GM19193 (cell line): ENCODE measurements around the gene TMEM132C.

Experiments
- POLR2A ChIP-seq: IDR thresholded peaks from 4 replicates; pipeline ENCODE4 v1.6.1; 2011; ENCODE audit not compliant: insufficient read depth, insufficient read length; ENCODE audit errors: extremely low read depth

Gene TMEM132C

DNA sequence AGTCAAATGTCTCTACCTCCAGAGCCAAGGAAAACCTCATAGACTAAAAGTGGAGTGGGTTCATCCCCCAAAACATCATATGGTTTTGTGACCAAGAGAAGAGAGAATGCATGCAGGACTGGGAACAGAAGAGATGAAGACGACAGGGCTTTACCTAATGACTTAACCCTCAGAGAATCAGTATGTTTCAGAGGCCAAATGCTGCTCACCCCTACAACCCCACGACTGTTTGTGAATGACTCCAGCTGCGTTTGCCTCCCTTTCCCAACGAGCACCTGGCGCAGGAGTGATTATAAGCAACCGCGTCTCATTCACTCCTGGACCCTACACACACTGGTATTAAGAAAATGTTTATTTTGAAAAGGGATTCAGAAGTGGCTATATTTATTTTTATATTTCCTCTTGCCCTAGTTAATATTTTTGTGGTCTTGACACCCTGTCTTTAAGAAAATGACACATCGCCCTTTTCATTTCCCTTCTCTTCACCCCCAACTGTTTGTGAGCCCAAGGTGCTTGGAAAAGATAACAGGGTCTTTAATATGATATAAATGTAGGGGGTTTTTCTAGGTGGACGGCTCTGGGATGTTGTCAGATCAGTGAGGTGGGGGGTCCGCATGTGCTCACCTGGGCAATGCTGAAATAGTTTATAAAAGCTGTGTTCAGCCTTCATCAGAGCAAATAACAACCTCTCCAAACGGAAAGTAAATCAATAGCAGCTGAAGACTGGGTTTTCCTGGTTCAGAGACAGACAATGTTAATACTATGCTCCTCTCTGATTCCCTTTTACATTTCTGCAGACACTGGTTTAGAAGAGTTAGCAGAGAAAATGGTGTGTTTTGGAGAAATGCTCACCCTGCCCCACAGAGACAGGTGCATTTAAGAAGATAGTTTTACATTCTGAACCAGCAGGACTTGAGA, 479.1 kb downstream of the TMEM132C start:
- no peak for TF ChIP-seq POLR2A

DNA sequence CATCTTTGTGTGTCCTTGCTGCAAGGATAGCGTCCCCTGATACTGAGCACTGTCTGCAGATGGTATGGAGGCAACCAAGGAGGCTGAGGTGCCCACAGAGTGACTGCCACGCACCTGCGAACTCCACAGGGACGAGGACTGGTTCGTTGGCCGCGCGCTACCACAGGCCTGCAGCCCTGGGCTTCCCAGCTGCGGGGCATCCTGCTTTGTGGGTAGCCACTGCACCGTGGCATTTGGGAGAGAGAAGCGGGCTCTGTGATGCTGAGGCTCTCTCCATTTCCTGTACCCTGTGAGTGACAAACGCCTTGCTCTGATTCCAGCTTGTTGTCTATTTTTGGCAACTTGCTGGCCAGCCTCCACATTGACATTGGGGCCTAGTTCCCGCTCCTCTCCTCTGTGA, 480.5 kb downstream of the TMEM132C start:
- TF ChIP-seq POLR2A, result no peak

DNA sequence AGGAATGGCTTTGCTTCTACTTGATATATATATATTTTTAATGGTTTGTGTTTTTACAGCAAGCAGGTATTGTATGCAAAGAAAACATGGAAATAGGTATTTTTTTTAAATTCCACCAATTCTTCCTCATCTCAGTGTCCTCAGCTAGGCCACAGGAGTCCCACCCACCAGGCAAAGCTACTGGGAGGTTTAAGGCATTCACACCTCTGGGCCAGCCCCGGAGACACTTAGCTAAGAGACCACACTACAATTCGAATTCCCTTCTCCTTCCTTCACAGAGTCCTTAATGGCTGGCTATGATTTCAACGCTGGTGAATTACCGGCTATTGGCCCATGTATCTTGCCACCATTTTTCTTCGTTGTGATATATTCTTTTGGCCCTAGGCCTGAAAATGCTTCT, 485.4 kb downstream of the TMEM132C start:
- no peak for TF ChIP-seq POLR2A

DNA sequence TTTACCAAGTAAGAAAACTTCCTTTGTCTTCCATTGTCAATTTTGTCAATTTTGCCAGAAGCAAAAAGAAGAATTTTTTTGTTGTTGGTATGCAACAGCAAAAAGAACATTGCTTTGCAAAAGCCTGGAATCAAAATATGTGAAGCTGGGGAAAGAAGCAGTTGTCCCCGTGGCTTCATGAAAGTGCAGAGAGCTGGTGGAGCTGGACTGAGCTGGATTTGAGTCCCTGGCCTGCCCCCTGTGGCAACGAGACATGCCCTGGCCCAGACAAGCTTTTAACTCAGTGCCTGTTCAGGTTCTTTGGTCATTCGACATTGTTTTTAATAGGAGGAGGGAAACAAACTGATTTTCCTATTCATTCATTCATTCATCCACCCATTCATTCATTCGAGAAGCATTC, 486.5 kb downstream of the TMEM132C start:
- TF ChIP-seq POLR2A, result no peak

GRCh38 chr12:128754275-128754674, 487.3 kb downstream of the TMEM132C start:
- TF ChIP-seq POLR2A, result no peak

- no peak for TF ChIP-seq POLR2A
Observed at GRCh38 chr12:128755566-128755965, 488.6 kb downstream of the TMEM132C start.
